Right lung (tissue), 10 donors: ENCODE results near the gene NDNF. TPM values are rescaled to one million over a fixed set of nuclear protein-coding genes. Genes with fewer than 3 reads are reported as not detected.

Experiments
- DNase-seq, 2 donors: peaks; one replicate each; pipeline ENCODE4 v3.0.0-alpha.2; 2013
- long read RNA-seq, 8 donors: transcript quantifications; one replicate each; lab custom pipeline, GENCODE V29; 2026
- polyA plus RNA-seq, 5 donors: library from polyadenylated mRNA; unstranded; fragments of 120-200 nt; gene quantifications; one replicate each; pipeline versions ENCODE4 v1.2.1 to v1.2.3, GENCODE V29; 2013; ENCODE audit warnings: inconsistent platforms in 1 of 5, low replicate concordance in 1 of 5; ENCODE audit not compliant: insufficient read length in 5 of 5, insufficient read depth in 1 of 5

Gene NDNF
- polyA plus RNA-seq, result 100 to 1,000 TPM in 4 of 5 donors, 10 to 100 TPM in 1; 96.1 to 230 (median 195) TPM
- long read RNA-seq, donor 1, transcript NDNF-201 (4 exons, 2,885 nt), result major isoform, 97 of 119 reads
- long read RNA-seq, donor 1, partial matches to known transcripts, result 20 of 119 reads
- long read RNA-seq, donor 1, other reads (novel, unspliced or antisense), result 0 of 119 reads
- long read RNA-seq, donor 2, transcript NDNF-201 (4 exons, 2,885 nt), result major isoform, 22 of 22 reads
- long read RNA-seq, donor 2, partial matches to known transcripts, result 0 of 22 reads
- long read RNA-seq, donor 2, other reads (novel, unspliced or antisense), result 0 of 22 reads
- long read RNA-seq, donor 3, transcript NDNF-201 (4 exons, 2,885 nt), result major isoform, 54 of 60 reads
- long read RNA-seq, donor 3, partial matches to known transcripts, result 6 of 60 reads
- long read RNA-seq, donor 3, other reads (novel, unspliced or antisense), result 0 of 60 reads
- long read RNA-seq, donor 4, transcript NDNF-201 (4 exons, 2,885 nt), result major isoform, 35 of 46 reads
- long read RNA-seq, donor 4, partial matches to known transcripts, result 11 of 46 reads
- long read RNA-seq, donor 4, other reads (novel, unspliced or antisense), result 0 of 46 reads
- long read RNA-seq, donor 5, transcript NDNF-201 (4 exons, 2,885 nt), result major isoform, 68 of 109 reads
- long read RNA-seq, donor 5, partial matches to known transcripts, result 38 of 109 reads
- long read RNA-seq, donor 5, other reads (novel, unspliced or antisense), result 0 of 109 reads
- long read RNA-seq, donor 6, transcript NDNF-201 (4 exons, 2,885 nt), result major isoform, 50 of 61 reads
- long read RNA-seq, donor 6, partial matches to known transcripts, result 11 of 61 reads
- long read RNA-seq, donor 6, other reads (novel, unspliced or antisense), result 0 of 61 reads
- long read RNA-seq, donor 7, transcript NDNF-201 (4 exons, 2,885 nt), result major isoform, 23 of 32 reads
- long read RNA-seq, donor 7, partial matches to known transcripts, result 8 of 32 reads
- long read RNA-seq, donor 7, other reads (novel, unspliced or antisense), result 0 of 32 reads
- long read RNA-seq, donor 8, transcript NDNF-201 (4 exons, 2,885 nt), result major isoform, 18 of 18 reads
- long read RNA-seq, donor 8, partial matches to known transcripts, result 0 of 18 reads
- long read RNA-seq, donor 8, other reads (novel, unspliced or antisense), result 0 of 18 reads

GRCh38 chr4:121072224-121073003 lies at the start of gene NDNF:
NDNF (minus strand) TSS chr4:121072535; CDS start chr4:121045837, 26,698 bp downstream.
- peak; percentile 91 to 92 for DNase-seq

- no peak for DNase-seq
These were observed 47.4 kb upstream of the NDNF start for GRCh38 chr4:121119715-121120114.

GRCh38 chr4:121118344-121118743 lies 46.0 kb upstream of the NDNF start:
- DNase-seq, result no peak

- DNase-seq, result no peak
These were observed 42.4 kb upstream of the NDNF start for GRCh38 chr4:121114756-121115155.

- DNase-seq, result no peak
These were observed 40.2 kb upstream of the NDNF start for GRCh38 chr4:121112530-121112929.

- no peak for DNase-seq
These were observed 36.2 kb upstream of the NDNF start for GRCh38 chr4:121108557-121108956.

- DNase-seq, result no peak
These were observed 35.2 kb upstream of the NDNF start for GRCh38 chr4:121107507-121107906.

GRCh38 chr4:121100093-121100775 lies 27.9 kb upstream of the NDNF start:
- no peak for DNase-seq

- DNase-seq, result no peak
These were observed 25.9 kb upstream of the NDNF start for GRCh38 chr4:121098266-121098665.

- DNase-seq, result no peak
These were observed 24.3 kb upstream of the NDNF start for GRCh38 chr4:121096629-121097028.

- DNase-seq, result no peak
These were observed 23.9 kb upstream of the NDNF start for GRCh38 chr4:121096191-121096590.

- DNase-seq, result no peak
These were observed 22.1 kb upstream of the NDNF start for GRCh38 chr4:121094297-121094966.

- no peak for DNase-seq
These were observed 20.9 kb upstream of the NDNF start for GRCh38 chr4:121093261-121093660.

- no peak for DNase-seq
These were observed 19.6 kb upstream of the NDNF start for GRCh38 chr4:121091941-121092340.

GRCh38 chr4:121088867-121089266 lies 16.5 kb upstream of the NDNF start:
- no peak for DNase-seq

- DNase-seq, result no peak
These were observed 7.0 kb upstream of the NDNF start for GRCh38 chr4:121079376-121079775.

GRCh38 chr4:121077496-121077895 lies 5.2 kb upstream of the NDNF start:
- DNase-seq, result no peak

- DNase-seq, result no peak
These were observed 4.1 kb upstream of the NDNF start for GRCh38 chr4:121076416-121076815.

- DNase-seq, result no peak
These were observed 1.5 kb upstream of the NDNF start for GRCh38 chr4:121073672-121074381.
